HG03039 (cell line): ENCODE measurements around the gene CDT1.
"Not testable (repeated sequence)": the region's sequence is repeated elsewhere in the genome, so short reads cannot be mapped to it uniquely, and the experiment has no call there.

Source experiments
- ATAC-seq: cut with Tn5 transposase; IDR thresholded peaks from one replicate; pipeline ENCODE4 v1.9.1; 2021; ENCODE audit warnings: mild to moderate bottlenecking, moderate library complexity; ENCODE audit not compliant: unreplicated experiment

CDT1 gene

DNA sequence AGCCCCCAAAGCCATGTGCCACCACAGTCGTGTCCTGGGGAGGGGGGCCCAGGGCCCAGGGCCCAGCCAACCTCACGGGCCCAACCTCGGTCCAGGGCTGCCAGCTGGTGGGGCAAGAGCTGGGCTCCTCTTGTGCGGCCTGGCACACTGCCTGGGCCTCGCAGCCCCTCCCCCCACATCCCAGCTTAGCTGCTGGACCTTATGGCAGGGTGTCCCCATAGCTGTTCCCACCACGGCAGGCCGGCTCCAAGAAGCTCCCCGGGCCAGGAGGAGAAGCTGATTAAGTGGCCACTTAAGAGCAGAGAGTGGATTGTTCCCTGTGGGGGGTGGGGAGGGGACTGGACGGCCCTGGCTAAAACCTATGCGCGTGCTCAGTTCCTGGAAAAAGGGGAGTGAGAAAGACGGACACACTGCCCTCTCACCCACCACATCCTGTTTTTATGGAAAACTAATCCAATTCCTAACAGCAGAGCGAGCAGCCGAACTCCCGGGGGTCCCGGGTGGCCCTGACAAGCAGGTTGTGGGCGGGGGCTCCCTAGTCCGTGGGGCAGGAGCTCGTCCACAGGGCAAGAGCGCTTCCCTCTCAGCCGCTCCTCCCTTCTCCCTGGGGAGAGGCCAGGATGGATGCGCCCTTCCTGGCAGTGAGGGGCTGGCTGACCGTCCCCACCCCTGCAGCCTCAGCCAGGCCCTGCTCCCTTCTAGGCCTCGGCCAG, 35.4 kb upstream of the CDT1 start:
- ATAC-seq, result no peak

DNA sequence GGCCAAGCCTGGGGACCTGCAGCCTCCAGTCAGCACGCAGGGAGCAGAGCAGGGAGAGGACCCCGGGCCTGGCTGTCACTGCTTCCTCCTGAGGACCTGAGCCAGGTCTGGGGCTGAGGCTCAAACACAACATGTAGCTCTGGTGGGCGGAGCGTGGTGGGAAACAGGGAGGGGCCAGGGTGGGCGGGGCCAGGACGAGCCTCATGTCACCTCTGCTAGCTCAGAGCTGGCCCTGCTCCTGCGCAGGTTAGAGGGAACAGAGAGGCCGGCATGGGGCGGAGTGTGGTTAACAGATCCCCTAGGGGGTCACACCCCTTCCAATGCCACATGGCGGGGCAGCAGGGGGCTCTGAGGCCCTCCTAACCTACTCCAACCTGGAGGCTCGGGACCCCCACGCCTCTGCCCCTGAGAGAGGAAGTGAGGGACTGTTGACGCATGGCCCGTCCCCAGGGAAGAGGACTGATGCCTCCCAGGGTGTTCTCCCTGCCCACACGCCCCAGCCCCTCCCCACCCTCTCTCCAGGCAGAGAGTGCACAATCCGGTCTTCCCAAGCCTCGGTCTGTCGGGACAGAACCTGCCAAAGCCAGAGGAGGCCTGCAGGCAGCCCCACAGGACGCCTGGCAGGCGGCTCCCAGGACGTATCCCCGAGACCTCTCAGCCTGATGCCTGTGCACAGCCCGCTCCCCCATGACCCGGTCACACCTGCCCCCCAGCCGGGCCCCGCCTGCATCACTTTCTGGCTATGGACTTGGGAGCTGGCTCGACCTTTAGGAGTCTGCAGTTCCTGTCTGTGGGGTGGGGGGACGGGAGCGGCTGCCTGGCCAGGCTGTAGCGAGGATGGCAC, 33.8 kb upstream of the CDT1 start:
- no peak for ATAC-seq

DNA sequence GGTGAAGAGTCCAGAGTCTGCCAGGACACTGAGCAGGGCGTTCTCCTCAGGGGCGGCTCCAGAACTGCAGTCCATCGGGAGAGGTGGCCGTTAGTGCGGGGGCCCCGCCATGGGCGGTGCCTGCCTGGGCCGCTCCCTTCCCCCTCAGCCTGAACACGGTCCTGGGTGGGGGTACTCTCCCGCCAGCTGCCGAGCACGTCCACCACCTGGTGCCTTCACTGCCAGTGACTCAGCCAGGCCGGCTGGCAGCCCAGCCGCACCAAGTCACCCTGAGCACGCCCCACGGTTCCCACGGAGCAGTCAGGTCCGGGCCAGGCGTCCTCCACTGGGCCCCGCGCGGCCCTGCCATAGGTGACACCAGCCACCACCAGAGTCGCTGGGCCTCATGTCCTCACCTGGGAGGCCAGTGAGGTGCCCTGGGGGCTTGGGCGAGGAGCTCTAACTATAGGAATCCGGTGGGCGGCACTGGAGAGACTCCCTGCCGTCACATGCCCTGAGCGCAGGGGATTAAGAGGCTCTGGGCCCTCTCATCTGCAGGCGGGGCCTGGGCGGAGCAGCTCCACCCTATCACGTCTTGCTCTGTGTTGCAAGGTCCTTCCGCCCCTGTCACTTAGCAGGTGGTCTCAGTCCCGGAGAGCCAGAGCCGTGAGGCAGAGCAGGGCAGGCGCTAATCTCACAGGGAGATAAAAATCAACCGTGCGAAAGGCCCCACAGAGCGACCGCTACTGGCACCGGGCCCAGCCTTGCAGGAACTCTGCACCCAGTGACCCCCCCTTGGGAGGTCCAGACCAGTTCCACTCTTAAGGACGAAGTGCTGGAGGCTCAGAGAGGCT, 32.9 kb upstream of the CDT1 start:
- no peak for ATAC-seq

DNA sequence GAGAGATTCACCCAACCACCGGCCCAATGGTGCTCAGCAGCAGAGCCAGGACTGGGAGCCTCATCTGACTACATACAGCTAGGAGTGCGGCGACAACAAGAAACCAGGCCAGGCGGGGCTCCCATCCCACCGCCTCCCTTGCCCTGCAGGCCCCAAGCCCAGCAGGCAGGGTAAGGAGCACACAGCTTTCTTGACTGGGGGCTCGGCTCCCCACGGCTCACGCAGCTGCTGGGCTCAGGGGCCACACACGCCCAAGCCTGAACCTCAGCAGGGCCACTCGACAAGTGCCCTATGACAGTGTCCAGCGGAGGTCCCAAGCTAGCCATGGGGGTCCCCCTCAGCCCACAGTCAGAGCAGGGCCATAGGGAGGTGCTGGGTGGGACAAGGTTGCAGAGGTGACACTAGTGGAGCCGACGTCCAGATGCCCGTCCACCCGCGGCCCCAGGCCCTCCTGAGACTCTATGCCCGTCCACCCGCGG, 32.3 kb upstream of the CDT1 start:
- no peak for ATAC-seq

DNA sequence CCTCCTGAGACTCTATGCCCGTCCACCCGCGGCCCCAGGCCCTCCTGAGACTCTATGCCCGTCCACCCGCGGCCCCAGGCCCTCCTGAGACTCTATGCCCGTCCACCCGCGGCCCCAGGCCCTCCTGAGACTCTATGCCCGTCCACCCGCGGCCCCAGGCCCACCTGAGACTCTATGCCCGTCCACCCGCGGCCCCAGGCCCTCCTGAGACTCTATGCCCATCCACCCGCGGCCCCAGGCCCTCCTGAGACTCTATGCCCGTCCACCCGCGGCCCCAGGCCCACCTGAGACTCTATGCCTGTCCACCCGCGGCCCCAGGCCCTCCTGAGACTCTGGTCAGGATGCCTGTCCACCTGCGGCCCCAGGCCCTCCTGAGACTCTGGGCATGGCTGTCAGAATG, 31.8 kb upstream of the CDT1 start:
- ATAC-seq, result not testable (repeated sequence)

DNA sequence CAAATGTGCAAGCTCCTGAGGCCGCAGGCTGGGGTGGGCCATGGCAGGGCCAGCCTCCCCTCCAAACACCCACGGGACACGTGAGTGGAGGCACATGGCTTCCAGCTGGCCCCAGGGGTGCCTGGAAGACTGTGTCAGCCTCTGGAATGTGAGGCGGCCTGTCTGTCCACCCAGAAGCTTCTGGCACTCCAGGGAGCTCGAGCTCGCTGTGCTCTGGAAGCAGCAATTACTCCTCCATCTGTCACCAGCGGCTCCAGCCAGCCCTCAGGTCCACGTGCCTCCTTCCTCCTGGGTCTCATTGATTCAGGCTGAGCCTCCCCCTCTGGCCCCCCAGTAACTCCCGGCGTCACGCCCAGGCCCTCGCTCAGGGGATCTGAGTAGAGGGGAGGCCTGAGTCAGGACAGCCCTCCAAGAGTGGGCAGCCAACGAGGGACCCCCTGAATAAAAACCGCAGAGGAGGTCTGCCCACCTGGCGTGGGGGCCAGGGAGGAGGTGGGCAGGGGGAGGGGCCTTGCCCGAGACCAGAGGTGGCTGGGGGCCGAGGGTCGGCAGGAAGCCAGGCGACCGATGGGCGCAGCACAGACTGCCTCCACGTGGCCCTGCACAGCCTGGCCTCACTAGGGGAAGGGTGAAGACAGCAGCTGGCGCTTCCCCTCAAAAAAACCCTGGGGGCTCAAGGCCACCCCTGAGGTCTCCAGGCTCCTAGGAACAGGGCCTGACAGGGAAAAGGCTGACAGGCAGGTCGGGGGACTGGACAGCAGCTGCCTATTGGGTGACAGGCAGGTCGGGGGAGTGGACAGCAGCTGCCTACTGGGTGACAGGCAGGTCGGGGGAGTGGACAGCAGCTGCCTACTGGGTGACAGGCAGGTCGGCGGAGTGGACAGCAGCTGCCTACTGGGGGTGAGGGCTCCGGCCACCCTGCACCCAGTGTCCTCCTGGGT, 30.4 kb upstream of the CDT1 start:
- ATAC-seq, result no peak

DNA sequence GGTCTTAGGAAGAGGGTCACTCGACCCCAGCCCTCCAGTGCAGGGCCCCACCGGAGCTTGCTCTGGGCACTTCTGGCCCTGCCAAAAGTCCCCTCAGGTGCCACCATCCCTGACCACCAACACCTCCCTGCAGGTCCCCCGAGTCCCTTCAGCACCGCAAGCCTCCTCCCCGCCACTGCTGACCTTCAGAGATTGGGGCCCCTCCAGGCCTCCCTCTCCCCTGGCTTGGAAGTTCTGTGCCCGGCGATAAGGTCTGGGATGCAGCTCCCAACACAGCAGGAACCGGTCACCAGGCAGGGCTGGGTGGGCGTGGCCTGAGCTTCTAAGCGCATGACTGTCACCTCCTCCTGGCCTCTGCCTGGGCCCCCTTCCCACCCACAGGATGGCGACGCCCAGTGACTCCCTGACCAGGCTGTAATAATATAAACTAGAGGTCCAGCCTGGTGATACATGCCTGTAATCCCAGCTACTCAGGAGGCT, 29.7 kb upstream of the CDT1 start:
- ATAC-seq, result no peak

DNA sequence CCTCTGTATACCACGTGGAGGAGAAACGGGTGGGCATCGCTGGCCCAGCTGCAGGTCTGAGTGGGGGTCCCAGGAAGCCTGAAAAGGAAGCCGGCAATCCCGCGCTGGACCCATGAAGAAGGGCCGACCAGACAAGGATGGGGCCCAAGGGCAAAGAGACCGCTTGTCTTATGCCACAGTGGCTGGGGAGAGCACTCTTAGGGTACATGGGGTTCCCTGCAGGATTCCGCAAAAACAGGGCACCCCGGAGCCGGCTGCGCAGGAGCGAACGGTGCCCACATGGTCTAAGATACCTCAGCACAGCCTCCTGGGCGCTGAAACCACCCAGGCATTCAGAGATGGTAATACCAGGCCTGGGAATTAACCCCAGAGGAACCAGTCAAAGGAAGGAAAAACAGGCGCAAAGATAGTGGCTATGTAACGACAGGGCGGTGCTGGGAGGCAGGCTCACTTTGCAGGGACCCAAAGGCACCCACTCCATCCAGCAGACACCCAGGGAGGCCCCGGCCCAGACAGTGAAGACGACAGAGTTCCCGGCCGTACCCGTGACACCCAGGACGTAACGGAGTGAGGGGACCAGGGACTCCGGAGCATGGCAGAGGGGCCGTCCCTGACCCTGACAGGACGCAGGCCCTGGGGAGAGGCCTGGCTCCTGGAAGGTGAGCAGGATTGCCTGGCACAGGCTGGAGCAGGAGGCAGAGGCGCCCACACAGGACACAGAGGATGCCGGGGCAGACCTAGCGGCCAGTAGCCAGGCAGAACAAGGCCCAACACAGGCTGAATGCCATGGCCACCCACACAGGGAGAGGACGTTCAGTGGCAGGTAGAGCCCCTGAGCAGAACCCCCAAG, 28.8 kb upstream of the CDT1 start:
- no peak for ATAC-seq

DNA sequence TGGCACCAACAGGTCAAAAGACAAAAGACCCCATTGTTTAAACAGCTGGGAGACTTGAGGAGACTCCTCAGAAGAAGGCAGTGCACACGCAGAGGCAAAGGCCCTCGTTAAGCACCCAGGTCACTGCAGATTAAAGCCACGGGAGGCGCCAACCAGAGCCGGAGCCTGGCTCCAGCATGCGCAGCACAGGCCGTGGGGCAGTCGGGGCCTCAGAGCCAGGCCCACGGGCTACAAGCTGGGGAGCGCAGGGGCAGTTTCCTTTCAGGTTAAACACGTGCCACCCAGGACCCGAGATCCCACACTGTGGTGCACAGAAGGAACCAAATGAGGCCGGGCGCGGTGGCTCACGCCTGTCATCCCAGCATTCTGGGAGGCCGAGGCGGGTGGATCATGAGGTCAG, 27.8 kb upstream of the CDT1 start:
- no peak for ATAC-seq

DNA sequence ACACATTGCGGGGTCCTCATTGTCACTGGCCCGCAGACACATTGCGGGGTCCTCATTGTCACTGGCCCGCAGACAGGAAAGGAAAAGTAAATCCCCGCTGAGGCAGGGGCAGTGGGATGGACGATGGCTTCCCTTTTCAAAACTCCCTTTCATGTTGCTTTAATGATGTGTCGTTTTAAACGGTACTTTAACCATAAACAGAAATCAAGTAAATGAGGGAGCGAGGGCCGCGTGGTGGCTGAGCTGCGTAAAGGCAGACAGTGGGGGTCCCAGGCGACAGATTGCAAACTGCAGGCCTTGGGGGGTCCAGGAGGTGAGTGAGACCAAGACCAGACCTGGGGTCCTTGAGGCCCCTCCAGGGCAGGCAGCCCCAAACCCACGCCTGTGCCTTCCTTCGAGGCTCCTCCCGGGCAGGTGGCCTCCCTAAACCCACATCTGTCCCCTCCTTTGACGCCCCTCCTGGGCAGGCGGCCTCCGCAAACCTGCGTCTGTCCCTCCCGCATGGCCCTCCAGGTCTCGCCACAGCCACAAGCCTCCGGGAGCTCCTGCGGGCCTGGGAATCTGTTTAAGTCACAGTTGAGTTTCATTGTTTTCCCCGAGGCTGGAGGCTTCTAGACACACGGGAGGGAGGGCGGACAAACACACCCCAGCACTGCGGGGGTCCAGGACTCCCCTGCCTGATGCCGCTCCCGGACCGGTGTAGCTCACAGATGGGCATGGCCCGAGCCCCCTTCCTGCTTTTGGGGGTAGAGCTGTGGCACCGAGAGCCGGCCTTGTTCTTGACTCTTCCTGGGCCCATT, 25.9 kb upstream of the CDT1 start:
- no peak for ATAC-seq

DNA sequence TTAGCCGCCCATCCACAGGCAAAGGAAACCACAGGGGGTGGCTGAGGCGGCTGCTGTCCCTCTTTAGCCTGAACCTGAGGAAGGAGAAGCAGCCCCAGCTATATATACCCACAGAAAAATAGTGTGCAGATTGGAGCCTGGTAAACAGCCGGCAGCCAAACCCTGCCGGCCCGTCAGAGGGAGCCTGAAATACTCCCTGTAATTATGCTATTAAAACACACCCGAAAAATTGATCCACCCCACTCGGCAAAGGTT, 25.4 kb upstream of the CDT1 start:
- ATAC-seq, result no peak

DNA sequence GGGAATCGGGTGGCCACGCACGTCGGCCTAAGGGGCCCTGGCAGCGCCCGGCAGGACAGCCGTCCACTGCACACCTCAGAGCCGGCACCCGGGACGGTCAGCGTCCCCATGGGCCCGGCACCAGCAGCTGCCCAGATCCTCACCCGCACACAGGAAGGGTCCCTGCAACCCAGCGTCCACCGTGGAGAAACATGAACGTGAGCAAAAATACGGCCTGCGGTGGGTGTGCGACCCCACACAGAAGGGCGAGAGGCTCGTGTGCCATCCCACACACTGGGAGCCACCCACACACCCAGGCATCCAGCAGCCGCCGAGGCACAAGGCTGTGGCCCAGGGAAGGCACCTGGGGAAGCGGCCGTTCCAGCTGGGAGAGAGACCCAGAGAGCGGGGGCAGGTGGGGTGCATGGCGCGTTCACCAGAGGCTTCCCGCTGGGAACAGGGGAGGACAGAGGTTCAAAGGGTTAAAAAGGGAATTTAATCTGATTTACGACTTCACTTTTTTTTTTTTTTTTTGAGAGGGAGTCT, 25.0 kb upstream of the CDT1 start:
- no peak for ATAC-seq

DNA sequence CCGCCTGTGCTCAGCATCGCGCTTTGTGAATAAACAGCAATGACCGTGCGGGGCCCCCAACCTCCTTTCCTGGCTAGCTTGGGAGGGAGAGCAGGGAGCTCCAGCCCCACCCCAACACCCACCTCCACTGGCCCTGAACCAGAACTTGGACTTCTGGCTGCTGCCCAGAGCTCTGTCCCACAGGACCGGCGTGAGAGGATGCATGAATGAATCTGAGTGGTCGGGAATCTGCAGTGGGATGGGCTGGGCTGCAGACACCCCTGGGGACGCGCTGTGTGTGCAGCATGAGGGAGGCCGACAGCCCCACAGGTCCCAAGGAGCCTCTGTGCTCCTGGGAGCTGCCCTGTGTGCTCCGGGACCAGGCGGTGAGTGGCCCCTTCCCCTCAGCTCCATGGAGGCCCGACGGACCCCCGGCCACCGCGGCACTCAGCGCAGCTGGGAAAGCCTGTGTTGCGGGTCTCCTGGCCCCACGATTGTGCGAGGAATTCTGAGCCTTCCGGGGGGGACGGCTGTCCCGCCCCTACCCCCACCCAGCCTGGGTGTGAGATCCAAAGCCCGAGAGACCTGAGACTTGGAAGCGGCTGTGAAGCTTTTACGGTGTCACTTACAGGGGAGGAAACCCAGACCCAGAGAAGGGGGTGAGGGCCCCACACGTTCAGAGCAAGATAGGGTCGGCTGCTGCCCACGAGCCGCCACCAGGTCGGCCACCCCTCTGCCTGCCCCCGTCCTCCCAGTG, 24.0 kb upstream of the CDT1 start:
- no peak for ATAC-seq

DNA sequence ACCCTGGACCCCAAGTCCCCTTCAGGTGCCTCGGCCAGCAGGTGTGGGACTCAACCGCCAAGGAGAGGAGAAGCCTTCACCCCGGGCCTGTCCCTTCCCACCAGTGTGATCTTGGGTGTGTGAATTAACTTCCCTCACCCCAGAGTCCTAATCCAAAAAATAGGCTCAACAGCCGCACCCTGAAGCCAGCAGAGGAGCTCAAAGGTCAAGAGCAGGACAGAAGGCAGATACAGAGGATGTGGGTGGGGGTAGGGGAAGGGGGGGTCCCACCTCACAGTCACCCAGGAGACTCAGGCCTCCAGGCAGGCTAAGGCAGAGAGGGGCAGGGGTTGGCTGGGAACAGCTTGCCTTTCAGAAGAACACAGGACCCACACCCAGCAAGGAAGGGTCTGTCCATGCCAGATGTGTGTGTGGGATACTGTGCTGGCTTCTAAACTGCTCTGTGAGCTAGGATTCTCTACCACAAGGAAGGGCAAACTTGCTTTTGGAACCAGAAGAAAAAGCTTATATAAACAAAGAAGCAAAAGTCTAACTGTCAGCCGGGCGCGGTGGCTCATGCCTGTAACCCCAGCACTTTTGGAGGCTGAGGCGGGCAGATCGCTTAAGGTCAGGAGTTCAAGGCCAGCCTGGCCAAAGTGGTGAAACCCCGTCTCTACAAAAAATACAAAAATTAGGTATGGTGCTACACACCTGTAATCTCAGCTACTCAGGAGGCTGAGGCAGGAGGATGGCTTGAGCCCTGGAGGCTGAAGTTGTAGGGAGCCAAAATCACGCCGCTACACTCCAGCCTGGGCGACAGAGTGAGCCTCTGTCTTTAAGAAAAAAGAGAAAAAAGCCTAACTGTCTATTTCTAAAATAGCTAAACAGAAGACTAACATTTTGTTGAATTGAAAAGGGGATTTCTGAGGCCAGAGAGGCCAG, 23.2 kb upstream of the CDT1 start:
- ATAC-seq, result no peak

DNA sequence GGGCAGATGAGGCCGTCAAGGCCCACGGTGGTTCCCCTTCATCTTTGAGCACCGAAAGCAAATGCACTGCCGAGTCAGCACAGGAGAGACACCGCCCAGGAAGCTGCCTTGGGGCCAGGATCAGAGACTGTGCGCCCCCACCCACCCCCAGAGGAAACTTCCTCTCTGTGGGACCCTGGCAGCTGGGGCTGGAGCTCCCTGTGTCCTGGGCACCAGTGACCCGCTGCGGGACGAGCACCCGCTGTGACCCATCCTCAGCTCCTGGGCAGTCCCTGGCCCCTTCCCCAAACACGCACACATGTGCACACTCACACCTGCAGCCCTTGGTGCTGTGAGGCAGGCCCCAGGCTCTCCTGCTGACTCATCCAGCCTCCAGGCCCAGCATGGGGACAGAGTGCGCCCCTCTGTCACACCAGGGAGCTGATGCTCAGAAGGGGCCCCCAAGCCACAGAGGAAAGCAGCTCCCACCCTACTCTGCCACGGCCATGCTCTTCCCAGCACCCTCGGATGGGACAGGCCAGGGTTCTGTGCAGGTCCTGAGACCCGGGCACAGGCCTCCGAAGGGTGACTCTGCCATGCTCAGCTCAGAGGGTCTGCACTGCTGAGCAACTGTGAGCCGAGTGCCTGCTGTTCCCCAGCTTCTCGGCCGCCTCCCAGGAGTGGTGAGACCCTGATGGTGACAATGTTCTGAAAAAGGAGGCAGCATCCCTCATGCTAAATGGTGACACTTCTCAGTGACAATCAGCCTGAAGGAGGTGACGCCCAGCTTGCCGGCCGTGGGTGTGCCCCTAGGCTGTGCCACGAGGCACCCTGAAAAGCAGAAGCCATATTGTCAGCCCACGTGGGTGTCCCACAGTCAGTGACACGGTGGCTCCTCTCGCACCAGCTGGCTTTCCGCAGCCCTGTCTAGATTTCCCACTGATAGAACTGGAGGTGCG, 22.2 kb upstream of the CDT1 start:
- no peak for ATAC-seq
